ENCODE measurements around the gene ZNF668.
A peak's percentile ranks its signal among the peaks of the same experiment; 100 is the strongest.

Gene ZNF668

DNA sequence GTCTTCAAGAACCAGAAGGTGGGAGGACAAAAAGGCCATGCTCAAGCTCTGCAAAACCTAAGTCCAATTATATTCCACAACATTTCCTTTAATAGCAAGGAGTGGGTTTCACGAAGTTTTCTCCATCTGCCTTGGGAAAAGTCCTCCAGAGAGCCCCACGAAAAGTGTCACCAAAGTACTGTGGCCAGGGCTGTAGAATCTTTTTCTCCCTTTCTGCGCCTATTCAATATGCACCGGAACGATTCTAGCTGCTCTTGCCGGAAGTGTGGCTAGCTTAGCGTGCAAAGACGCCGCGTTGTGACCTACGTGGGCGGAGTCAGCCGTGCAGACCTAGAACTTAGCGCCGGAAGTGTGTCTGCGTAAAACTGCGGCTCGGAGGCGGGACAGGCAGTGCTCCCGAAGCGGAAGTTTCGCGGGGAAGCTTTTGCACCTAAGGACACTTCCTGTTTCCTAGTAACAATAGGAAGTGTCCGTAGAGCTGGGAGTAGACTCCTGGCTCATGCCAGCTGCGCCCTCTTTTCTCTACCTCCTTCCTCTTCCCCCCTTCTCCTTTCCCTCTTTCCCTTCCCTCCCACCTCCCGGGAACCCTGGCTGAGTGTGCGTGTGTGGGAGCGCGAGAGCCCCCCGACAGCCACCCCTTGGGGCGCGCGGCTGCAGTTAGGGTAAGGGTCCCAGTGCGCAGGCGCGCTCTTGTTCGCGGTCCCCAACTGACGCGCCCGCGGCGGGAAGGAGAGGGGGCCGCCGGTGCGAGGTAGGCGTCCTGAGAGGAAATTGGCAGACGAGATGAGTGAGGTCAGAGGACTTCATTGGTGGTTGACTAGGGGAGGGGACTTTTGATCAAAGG lies at the start of gene ZNF668, which contains the start of gene ZNF646:
Gene ZNF668 (minus strand): TSS at position 271 of the 844 bp plus-strand sequence. CDS start 9,781 bp downstream, outside the sequence.
Gene ZNF646 (plus strand): TSS at position 453 of the 844 bp plus-strand sequence. CDS start 1,903 bp downstream, outside the sequence.
- peak; percentile 98 for DNase-seq

- DNase-seq = no peak
These were observed 46.1 kb upstream of the ZNF668 start for GRCh38 chr16:31120129-31120528.

GRCh38 chr16:31118223-31119155 lies 44.4 kb upstream of the ZNF668 start:
- DNase-seq = no peak

GRCh38 chr16:31117384-31118222 lies 43.6 kb upstream of the ZNF668 start, which contains the start of gene KAT8:
TSS of gene KAT8 (plus strand) at chr16:31117664. CDS start at chr16:31117682, 18 bp downstream.
- DNase-seq = peak; percentile 98

DNA sequence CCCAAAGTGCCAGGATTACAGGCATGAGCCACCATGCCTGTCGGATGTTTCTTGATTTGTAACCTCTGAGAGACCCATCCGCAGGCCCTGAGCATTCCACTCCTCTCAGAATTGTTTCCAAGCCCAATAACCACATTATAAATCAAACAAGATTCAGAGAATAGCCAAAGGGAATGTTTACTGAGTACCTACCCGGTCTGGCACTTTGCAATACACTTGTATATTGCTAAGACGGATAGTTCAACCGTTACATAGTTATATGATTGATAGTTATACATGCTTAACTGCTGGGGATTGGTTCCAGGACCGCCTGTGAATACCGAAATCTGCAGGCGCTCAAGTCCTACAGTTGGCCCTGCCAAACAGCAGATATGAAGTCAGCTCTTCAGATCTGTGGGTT lies 40.4 kb upstream of the ZNF668 start:
- DNase-seq = no peak

DNA sequence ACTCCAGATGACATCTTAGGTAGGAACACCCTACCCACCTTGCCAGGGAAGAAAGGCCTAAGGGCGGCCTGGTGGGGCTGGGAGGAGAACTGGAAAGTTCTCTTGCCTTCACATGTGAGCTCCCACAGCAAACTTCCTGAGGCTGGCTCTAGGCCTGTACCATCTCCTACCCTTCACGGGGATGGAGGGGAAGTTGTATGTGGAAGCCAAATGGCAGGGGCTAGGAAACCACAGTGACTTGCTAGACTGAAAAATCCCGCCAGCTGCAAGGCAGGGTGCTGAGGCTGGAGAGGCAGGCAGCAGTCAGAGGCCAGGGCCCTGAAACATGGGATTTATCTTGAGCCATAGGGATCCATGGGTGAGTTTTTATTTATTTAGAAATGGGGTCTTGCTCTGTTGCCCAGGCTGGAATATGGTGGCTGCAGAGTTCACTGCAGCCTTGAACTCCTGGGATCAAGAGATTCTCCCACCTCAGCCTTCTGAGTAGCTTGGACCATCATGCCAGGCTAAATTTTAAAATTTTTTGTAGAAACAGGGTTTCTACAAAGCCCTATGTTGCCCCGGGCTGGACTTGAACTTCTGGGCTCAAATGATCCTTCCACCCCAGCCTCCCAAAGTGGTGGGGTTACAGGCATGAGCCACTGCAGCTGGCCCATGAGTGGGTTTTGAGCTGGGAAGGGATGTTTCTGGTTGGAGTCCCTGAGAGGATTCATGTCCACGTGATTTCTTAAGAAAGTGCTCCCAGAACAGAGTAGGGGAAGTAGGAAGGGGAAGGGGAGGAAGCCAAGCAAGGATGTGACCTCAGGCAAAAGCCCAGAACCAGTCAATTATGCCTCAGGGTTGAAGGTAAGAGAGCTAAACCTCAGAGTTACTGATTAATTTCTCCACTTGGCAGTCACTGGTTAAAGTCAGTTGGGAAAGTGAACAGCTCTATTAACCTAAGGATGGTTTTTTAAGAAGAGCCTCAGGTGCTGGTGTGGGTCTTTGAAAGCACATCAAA lies 39.4 kb upstream of the ZNF668 start:
- no peak for DNase-seq

DNA sequence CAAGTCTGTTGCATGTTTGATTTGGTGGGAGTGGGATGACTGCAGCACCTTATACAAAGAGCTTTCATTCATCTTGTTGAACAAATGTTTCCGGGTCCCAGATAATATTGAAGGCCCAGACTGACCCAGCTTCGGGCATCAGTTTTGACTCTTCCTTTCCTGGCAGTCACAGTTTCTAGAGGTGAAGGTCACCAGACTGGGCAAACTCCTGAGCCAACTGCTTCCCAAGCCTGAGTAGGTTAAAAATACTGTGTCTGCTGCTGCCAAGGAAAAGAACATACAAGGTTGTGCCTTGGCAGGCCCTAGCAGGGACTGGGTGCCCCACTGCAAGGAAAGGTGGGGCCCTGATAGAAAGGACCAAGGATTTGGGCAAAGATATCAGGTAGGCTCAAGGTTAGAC lies 38.7 kb upstream of the ZNF668 start:
- DNase-seq = no peak

- DNase-seq = no peak
These were observed 37.9 kb upstream of the ZNF668 start for GRCh38 chr16:31111881-31112466.

- no peak for DNase-seq
These were observed 36.3 kb upstream of the ZNF668 start for GRCh38 chr16:31110106-31111034.

- DNase-seq = no peak
These were observed 35.6 kb upstream of the ZNF668 start for GRCh38 chr16:31109622-31110021.

- DNase-seq = no peak
These were observed 34.9 kb upstream of the ZNF668 start for GRCh38 chr16:31108794-31109558.

DNA sequence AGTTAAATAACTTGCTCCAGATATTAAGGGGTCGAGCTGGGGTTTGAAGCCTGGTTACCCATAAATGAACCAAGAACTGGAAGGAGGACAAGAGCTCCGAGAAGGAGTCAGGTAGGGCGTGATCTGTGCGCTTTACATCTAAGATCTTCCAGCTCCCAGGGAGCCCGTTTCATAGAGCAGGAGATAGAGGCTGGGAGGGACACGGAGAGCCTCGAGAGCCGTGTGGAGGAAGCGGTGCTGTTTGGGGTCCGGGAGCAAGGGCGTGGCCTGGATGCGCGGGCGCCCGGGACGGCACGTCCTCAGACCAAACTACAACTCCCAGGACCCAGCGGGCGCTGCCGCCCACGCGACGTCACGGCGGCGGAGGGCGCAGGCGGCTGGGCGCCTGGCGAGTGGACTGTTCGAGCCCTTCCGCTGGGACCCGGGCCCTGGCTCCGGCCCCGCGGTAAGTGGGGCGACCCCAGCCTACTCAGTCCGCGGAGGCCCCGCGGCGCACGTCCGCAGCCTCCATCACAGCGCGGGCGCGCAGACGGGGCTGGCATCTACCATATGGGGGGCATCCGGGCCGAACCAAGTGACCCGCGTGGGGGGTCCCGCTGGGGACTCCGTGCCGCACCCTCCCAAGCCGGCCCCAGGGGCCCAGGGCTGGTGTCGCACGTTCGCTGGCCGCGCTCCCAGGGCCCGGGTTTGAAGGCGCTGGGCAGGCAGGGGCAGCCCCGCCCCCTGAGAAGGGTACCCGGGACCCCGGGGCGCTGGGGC lies 34.2 kb upstream of the ZNF668 start, which contains the start of gene BCKDK:
Gene BCKDK (plus strand): TSS at position 352 of the 759 bp plus-strand sequence. CDS start 838 bp downstream, outside the sequence.
- DNase-seq = peak; percentile 73

GRCh38 chr16:31107465-31107867 lies 33.4 kb upstream of the ZNF668 start:
- DNase-seq = no peak

DNA sequence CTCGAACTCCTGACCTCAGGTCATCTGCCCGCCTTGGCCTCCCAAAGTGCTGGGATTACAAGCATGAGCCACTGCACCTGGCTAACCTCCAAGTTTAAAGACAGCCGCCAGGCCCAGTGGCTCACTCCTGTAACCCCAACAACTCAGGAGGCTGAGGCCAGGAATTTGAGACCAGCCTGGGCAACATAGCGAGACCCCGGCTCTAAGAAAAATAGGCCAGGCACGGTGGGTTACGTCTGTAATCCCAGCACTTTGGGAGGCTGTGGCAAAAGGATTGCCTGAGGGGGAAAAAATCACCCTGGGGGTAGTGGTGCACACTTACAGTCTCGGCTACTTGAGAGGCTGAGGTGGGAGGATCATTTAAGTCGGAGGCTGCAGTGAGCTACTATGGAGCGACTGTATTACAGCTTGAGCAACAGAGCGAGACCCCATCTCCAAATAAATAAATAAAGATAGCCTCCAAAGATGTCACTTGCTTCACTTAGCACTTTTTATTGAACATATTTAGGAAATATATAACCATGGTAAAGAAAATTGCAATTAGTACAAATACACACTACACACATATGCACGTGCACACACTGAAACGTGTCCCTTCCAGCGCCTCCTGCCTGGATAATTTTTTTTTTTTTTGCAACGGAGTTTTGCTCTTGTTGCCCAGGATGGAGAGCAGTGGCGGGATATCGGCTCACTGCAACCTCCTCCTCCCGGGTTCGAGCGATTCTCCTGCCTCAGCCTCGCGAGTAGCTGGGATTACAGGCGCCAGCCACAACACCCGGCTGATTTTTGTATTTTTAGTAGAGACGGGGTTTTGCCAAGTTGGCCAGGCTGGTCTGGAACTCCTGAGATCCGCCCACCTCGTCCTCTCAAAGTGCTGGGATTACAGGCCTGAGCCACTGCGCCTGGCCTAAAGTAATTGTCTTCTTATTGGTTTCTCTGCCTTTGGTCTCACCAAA lies 32.7 kb upstream of the ZNF668 start:
- no peak for DNase-seq

DNA sequence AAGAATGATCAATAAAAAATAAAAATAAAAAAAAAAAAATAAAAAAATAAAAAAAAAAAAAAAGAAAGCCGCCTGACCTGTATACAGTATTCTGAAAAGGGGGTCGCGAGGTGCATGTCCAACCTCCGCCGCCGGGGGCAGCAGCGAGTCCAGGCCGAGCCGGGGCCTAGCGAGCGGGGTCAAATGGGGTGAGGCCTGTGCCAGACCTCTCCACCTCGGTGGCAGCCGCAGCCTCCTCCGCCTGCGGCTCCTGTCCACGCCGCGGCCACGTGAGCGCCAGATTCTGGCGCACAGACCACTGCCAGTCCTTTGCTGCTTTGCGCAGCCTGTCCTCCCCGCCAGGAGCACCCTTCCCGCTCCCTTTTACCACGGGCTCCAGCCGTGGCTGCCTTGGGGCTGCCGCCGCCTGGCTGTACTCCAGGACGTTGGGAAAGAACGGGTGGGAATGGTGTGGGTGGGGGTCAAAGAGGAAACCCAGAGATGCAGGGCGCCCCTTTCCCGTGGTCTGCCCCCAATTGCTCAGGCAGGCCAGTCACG lies 31.7 kb upstream of the ZNF668 start:
- DNase-seq = peak; percentile 80

All from CD4-positive, alpha-beta T cell treated with Interleukin-6 for 4 hours (primary cell).